ENCODE measurements around the gene LAMC1.
"Not testable (repeated sequence)": the region's sequence is repeated elsewhere in the genome, so short reads cannot be mapped to it uniquely, and the experiment has no call there.

LAMC1 gene

DNA sequence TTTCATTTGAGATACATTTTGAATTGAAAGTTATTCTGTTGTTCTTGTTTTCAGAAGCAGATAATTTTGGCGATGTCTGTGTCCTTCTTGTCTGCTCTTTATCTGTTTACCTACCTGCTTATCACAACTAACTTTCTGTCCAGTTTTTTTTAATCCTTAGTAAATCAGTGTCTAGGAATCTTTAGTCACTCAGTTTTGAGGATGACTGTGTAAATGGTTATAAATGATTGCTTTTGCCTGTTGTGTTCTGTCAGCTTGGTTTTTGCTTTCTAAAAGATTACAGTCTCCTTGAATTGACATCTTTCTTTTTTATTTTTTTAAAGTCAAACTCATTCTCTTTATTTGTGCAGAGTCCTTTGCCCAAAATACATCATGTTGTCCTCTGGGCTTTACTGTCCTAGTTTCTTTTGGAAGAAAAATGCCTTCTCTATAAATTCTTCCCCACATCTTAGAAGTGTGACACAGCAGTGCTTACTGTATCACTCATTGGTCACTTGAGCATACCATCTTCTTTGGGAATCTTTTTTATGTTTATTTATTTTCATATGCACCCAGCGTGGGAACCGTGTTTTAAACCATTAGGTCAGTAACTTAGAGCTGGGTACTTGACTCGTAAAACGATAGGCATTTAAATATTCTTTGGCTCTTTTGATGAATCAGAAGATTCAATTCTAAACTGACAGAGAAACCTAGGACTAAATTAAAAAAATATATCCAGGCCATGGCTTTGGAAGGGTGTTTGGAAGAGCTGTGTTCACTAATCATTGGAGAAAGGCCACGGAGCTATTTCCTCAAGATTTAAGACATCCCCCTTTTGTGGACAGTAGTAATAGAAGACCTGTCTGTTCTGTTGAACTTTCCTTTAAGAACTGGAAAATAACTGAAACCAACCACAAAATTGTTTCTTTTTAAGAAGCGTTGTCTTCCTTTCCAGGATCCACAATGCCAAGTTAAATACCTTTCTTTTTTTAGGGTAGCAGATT, 20.9 kb downstream of the LAMC1 start:
- DNase-seq, result no peak

GRCh38 chr1:183044893-183045649, 21.9 kb downstream of the LAMC1 start:
- DNase-seq, result no peak

GRCh38 chr1:183048087-183049085, 25.2 kb downstream of the LAMC1 start:
- DNase-seq, result no peak

DNA sequence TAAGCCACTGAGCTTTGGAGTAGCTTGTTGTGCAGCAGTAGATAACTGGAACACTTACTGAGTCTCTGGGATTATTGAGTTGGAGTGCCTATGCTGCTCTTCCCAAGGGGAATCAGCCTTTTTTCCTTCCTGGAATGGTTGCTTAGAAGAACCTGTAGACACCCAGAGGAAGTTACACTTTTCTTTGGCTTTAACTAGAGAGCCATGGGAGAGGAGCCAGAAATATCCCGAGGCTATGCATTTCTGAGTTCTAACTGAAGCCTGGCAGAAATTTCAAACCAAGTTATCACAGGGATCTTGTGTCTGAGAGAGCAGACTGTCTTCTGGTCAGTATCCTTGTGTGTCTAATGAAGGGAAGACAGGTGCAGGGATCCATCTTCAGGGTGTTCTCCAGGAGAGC, 28.3 kb downstream of the LAMC1 start:
- DNase-seq, result no peak

GRCh38 chr1:183052861-183053260, 29.6 kb downstream of the LAMC1 start:
- DNase-seq, result no peak

DNA sequence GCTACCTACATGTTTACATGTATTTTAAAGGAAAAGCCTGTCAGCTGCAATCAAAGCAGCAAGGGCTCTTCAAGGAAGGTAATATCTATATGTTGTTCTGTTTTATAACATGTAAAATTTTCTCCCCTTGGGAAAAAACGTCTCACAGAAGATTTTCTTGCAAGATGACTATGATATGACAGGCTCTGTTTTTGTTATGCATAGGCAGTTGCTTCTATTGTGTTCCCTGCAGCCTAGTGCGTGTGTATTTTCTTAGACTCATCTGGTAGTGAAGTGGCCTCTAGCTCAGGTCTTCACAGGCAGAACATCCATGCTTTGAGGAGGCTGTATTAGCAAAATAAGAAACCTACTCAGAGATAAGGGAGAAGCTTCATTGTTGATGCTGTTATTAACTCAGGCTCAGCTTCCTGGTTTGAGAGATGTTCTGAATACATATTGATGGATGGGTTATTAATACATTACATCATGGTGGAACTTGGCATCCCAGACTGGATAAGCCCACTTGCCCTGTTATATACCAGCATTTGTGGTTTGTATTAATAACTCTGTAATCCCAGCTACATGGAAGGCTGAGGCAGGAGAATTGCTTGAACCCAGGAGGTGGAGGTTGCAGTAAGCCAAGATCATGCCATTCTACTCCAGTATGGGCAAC, 35.8 kb downstream of the LAMC1 start:
- no peak for DNase-seq

DNA sequence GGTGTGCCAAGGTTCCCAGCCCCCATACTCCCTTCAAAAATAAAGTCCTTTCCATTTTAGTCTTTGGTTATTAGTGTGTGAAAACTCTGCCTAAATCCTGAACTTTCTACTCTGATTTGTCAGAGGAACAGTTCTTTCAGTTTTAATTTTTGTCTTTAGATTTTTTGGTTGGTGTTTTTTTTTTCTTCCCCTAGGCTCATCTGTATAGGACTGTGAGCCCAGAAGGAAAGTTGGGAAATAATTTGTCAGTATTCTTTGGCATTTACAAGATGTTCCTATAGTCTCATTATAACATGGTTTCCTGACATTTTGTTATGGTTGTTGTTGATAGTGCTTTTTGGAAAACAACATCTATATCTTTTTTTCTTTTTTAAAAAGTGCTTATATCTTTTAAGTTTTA, 38.0 kb downstream of the LAMC1 start:
- no peak for DNase-seq

DNA sequence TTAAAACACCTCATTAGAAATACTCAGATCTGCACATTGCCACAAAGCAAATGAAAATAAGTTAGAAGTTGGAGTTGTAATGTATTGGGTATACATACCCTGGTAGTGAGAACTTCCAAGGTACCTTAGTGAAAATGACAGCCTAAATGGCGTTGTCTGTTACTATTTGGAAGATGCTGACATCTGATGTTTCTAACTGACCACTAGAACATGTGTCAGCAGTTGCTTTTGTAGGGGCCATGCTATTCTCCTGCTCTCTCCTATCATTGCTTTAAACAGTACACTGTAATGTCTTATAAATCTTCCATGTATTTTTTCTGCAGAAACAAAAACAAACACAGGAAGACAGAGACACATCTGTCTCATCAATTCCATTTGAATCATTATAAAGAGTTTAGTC, 40.1 kb downstream of the LAMC1 start:
- DNase-seq, result no peak

DNA sequence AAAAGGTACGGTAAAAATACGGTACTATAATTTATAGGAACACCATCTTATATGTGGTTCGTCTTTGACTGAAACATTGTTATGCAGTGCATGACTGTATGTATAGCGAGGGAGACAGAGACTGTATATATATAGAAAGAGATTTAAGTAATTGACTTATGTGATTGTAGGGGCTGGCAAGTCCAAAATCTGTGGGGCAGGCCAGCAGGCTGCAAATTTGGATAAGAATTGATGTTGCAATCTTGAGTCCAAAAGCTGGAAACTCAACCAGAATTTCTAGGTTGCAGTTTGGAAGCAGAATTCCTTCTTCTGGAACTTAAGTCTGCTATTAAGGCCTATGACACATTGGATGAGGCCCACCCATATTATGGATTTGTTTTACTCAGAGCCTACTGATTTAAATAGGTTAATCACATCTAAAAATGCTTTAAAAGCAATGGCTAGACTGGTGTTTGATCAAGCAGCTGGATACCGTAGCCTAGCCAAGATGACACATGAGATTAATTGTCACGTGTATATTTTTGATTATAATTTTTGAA, 42.0 kb downstream of the LAMC1 start:
- DNase-seq, result no peak

DNA sequence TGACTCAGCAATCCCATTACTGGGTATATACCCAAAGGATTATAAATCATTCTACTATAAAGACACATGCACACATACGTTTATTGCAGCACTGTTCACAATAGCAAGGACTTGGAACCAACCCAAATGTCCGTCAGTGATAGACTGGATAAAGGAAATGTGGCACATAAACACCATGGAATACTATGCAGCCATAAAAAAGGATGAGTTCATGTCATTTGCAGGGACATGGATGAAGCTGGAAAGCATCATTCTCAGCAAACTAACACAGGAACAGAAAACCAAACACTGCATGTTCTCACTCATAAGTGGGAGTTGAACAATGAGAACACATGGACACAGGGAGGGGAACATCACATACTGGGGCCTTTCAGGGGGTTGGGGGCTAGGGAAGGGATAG, 43.2 kb downstream of the LAMC1 start:
- DNase-seq, result not testable (repeated sequence)

- no peak for DNase-seq
These were observed 46.5 kb downstream of the LAMC1 start for GRCh38 chr1:183069562-183070216.

GRCh38 chr1:183070234-183070922, 47.2 kb downstream of the LAMC1 start:
- no peak for DNase-seq

GRCh38 chr1:183070923-183071618, 47.9 kb downstream of the LAMC1 start:
- DNase-seq, result no peak

GRCh38 chr1:183072595-183072994, 49.4 kb downstream of the LAMC1 start:
- not testable (repeated sequence) for DNase-seq

GRCh38 chr1:183073320-183073719, 50.1 kb downstream of the LAMC1 start:
- no peak for DNase-seq

- DNase-seq, result no peak
These were observed 51.0 kb downstream of the LAMC1 start for GRCh38 chr1:183074215-183074614.

DNA sequence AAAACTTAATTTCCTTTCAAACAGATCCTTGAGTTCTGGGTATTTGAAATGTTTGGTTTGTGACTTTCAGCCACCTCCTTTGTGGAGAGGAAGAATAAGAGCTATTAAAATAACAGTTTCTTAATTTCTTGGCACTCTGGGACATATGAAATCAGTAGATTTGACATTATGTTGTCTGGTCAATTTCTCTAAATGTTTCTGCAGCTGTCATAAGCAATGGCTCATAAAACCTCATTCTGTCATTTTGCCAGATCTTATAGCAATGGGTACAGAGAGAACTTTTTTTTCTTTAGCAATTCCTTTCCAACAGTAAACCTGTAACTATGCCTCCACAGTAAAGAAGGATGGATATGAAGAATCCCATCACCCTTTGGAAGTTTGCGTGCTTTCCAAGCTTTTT, 52.6 kb downstream of the LAMC1 start:
- no peak for DNase-seq

DNA sequence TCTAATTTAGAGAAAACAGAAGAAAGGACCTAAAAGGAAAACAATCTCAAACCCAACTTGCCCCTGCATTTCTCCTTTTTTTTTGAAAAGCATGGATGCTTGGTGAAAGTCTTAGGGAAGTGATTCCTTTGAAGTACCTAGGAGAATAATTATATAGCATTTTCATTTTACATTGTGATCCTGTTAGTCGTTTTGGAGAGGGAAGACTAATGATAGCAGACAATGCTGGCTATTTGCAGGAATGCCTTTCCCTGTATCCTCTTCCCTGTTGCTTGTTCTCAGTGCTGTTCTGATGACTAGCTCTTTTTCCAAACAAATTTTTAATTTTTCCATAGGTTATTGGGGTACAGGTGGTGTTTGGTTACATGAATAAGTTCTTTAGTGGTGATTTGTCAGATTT, 53.9 kb downstream of the LAMC1 start:
- DNase-seq, result no peak

- DNase-seq, result no peak
These were observed 56.6 kb downstream of the LAMC1 start for GRCh38 chr1:183079712-183080388.

Data from OCI-M1 (cell line).